HepG2 (cell line): ENCODE measurements around the gene RASSF4. TPM values are rescaled to one million over a fixed set of nuclear protein-coding genes. Genes with fewer than 3 reads are reported as not detected.

Experiments
- ATF3 ChIP-seq: sonication (generic); formaldehyde crosslinking; IDR thresholded peaks from 2 replicates; pipeline ENCODE4 v1.4.0; 2020; ENCODE audit warnings: missing genetic modification reagents
- GATAD2A ChIP-seq: IDR thresholded peaks from 2 replicates; pipeline ENCODE4 v1.6.1; 2016
- HDAC2 ChIP-seq: sonication (generic); formaldehyde crosslinking; IDR thresholded peaks from 2 replicates; pipeline ENCODE4 v1.4.0; 2020; ENCODE audit warnings: missing genetic modification reagents
- IRF2 ChIP-seq: IDR thresholded peaks from 2 replicates; pipeline ENCODE4 v1.6.1; 2018; ENCODE audit warnings: missing genetic modification reagents, missing compliant biosample characterization
- KLF6 ChIP-seq: IDR thresholded peaks from 2 replicates; pipeline ENCODE4 v1.8.0; 2016; ENCODE audit warnings: missing biosample characterization, missing genetic modification reagents
- NKX3-1 ChIP-seq: sonication (generic); formaldehyde crosslinking; IDR thresholded peaks from 2 replicates; pipeline ENCODE4 v1.5.0; 2020; ENCODE audit warnings: missing genetic modification reagents
- PPARG ChIP-seq: conservative IDR thresholded peaks from 2 replicates; pipeline ENCODE4 v1.6.1; 2016; ENCODE audit warnings: missing biosample characterization, missing genetic modification reagents
- SMAD3 ChIP-seq: sonication (generic); formaldehyde crosslinking; IDR thresholded peaks from 2 replicates; pipeline ENCODE4 v1.4.0; 2020; ENCODE audit warnings: missing genetic modification reagents
- SOX6 ChIP-seq, 2 experiments: fragments of 450-650 bp in 1 of 2; sonication (generic) in 1 of 2; formaldehyde crosslinking in 1 of 2; IDR thresholded peaks; 2 replicates each; pipeline versions ENCODE4 v1.4.0 to v1.6.1; 2017 to 2020; ENCODE audit warnings: antibody characterized with exemption in 1 of 2, mild to moderate bottlenecking in 1 of 2, missing genetic modification reagents in 1 of 2
- U2AF2 ChIP-seq: fragments of 200-400 bp; formaldehyde crosslinking; IDR thresholded peaks from 2 replicates; pipeline ENCODE4 v1.6.1; 2017; ENCODE audit warnings: low read depth, mild to moderate bottlenecking, low read length
- ZNF18 ChIP-seq: sonication (generic); formaldehyde crosslinking; IDR thresholded peaks from 2 replicates; pipeline ENCODE4 v1.8.0; 2022; ENCODE audit warnings: mild to moderate bottlenecking, missing genetic modification reagents; ENCODE audit not compliant: insufficient replicate concordance
- ZNF260 ChIP-seq: sonication (generic); formaldehyde crosslinking; IDR thresholded peaks from 2 replicates; pipeline ENCODE4 v1.4.0; 2020; ENCODE audit warnings: missing genetic modification reagents, low read depth, mild to moderate bottlenecking, borderline replicate concordance
- ZNF264 ChIP-seq: sonication (generic); formaldehyde crosslinking; IDR thresholded peaks from 2 replicates; pipeline ENCODE4 v1.4.0; 2020; ENCODE audit warnings: missing genetic modification reagents
- ZNF343 ChIP-seq: sonication (generic); formaldehyde crosslinking; IDR thresholded peaks from 2 replicates; pipeline ENCODE4 v1.4.0; 2020; ENCODE audit warnings: mild to moderate bottlenecking, missing genetic modification reagents
- ZNF446 ChIP-seq: sonication (generic); formaldehyde crosslinking; IDR thresholded peaks from 2 replicates; pipeline ENCODE4 v1.5.0; 2020; ENCODE audit warnings: mild to moderate bottlenecking, missing genetic modification reagents
- ZNF605 ChIP-seq: sonication (generic); formaldehyde crosslinking; IDR thresholded peaks from 2 replicates; pipeline ENCODE4 v1.8.0; 2022; ENCODE audit warnings: mild to moderate bottlenecking, missing genetic modification reagents
- ZNF672 ChIP-seq: sonication (generic); formaldehyde crosslinking; IDR thresholded peaks from 2 replicates; pipeline ENCODE4 v1.8.1; 2022; ENCODE audit warnings: missing genetic modification reagents
- ZNF816 ChIP-seq: sonication (generic); formaldehyde crosslinking; IDR thresholded peaks from 2 replicates; pipeline ENCODE4 v1.8.0; 2022; ENCODE audit warnings: missing genetic modification reagents, mild to moderate bottlenecking, borderline replicate concordance
- polyA plus RNA-seq, 8 experiments: library from polyadenylated mRNA; depleted of rRNA in 3 of 8; stranded (reverse) in 7 of 8; unstranded in 1 of 8; fragments of >200 nt; fragmentation: Illumina TruSeq in 4 of 8; extraction: Trizol in 4 of 8; gene quantifications; 2 replicates each; pipeline versions ENCODE4 v1.2.1 to v1.2.3, GENCODE V29; 2011 to 2016; ENCODE audit warnings: low read depth in 4 of 8, missing spikeins in 1 of 8, mixed read lengths in 1 of 8; ENCODE audit not compliant: insufficient read depth in 1 of 8
- total RNA-seq, 5 experiments: library from RNA; depleted of rRNA; stranded (reverse); fragments of >200 nt; fragmentation: Illumina TruSeq; extraction: Trizol; gene quantifications; 2 replicates each; pipeline ENCODE4 v1.2.3, GENCODE V29; 2016; ENCODE audit warnings: low read depth in 1 of 5
- TF ChIP-seq, protein P1 (sequence below), 2 experiments: fragments of 450-650 bp in 1 of 2; sonication (generic) in 1 of 2; formaldehyde crosslinking; IDR thresholded peaks; 2 replicates each; pipeline versions ENCODE4 v1.5.0 to v1.8.0; 2020 to 2022; ENCODE audit warnings: mild to moderate bottlenecking in 1 of 2, missing genetic modification reagents in 1 of 2
- TF ChIP-seq, protein P2 (sequence below): sonication (generic); formaldehyde crosslinking; IDR thresholded peaks from 2 replicates; pipeline ENCODE4 v1.4.0; 2020; ENCODE audit warnings: missing genetic modification reagents, borderline replicate concordance
- TF ChIP-seq, protein P3 (sequence below): IDR thresholded peaks from 2 replicates; pipeline ENCODE4 v1.6.1; 2018; ENCODE audit warnings: missing genetic modification reagents, mild to moderate bottlenecking, missing compliant biosample characterization
- TF ChIP-seq, protein P4 (sequence below): sonication (generic); formaldehyde crosslinking; IDR thresholded peaks from 2 replicates; pipeline ENCODE4 v1.4.0; 2020; ENCODE audit warnings: missing genetic modification reagents

The RASSF4 gene
- total and polyA plus RNA-seq, 2 of the 13 experiments (the other 11 are each of a cell fraction or from before 2014, with no cell fraction given) = 34.0 to 51.7 TPM

DNA sequence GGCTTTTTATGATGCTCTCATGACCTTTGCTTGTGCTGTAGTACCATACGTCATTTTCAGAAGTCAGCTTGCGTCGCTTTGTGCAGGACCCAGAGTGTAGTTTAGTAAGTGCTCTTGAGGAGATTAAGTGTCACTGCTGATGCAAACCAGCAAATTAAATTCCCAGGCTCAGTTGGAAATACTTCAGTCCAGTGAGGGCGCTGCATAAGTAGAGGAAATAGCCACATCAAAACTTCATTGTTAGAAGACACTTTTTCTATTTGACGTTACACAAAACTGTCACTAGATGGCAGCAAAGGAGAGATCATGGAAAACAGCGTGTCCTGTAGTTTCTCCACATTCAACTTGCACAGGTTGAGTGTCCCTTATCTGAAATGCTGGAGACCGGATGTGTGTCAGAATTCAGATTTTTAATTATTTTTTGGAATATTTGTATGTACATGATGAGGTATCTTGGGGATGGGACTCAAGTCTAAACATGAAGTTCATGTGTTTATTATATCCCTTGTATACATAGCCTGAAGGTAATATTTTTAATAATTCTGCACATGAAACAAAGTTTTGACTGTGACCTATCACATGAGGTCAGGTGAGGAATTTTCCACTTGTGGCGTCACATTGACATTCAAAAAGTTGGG lies 49.0 kb downstream of the RASSF4 start (continued):
- TF ChIP-seq ATF3 (CRISPR knock-in tag) = no peak
- no peak for TF ChIP-seq KLF6
- no peak for TF ChIP-seq ZNF18 (CRISPR knock-in tag)
- no peak for TF ChIP-seq ZNF343 (CRISPR knock-in tag)
- TF ChIP-seq, protein P1, sequence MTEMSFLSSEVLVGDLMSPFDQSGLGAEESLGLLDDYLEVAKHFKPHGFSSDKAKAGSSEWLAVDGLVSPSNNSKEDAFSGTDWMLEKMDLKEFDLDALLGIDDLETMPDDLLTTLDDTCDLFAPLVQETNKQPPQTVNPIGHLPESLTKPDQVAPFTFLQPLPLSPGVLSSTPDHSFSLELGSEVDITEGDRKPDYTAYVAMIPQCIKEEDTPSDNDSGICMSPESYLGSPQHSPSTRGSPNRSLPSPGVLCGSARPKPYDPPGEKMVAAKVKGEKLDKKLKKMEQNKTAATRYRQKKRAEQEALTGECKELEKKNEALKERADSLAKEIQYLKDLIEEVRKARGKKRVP (CRISPR knock-in tag; IDR thresholded peaks at IDR 0.05) = 0 out of 4 replicates have a peak, but pooled peaks of 1 of the 2 experiments have one; percentile 21
- peak; percentile 52; the same call in 1 of the 2 replicates for TF ChIP-seq GATAD2A (CRISPR knock-in tag)
- TF ChIP-seq ZNF260 = no peak
- no peak for TF ChIP-seq ZNF672 (CRISPR knock-in tag)
- peak; percentile 44; the same call in 1 of the 2 replicates for TF ChIP-seq SMAD3 (CRISPR knock-in tag)
- TF ChIP-seq ZNF446 (CRISPR knock-in tag) = no peak
- TF ChIP-seq, protein P2, sequence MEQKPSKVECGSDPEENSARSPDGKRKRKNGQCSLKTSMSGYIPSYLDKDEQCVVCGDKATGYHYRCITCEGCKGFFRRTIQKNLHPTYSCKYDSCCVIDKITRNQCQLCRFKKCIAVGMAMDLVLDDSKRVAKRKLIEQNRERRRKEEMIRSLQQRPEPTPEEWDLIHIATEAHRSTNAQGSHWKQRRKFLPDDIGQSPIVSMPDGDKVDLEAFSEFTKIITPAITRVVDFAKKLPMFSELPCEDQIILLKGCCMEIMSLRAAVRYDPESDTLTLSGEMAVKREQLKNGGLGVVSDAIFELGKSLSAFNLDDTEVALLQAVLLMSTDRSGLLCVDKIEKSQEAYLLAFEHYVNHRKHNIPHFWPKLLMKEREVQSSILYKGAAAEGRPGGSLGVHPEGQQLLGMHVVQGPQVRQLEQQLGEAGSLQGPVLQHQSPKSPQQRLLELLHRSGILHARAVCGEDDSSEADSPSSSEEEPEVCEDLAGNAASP (CRISPR knock-in tag) = no peak
- TF ChIP-seq ZNF605 (CRISPR knock-in tag) = no peak
- TF ChIP-seq SOX6 (IDR thresholded peaks at IDR 0.05) = no peak
- TF ChIP-seq SOX6 (CRISPR knock-in tag; IDR thresholded peaks at IDR 0.05) = peak; percentile 29; the same call in 1 of the 2 replicates
- TF ChIP-seq, protein P3, sequence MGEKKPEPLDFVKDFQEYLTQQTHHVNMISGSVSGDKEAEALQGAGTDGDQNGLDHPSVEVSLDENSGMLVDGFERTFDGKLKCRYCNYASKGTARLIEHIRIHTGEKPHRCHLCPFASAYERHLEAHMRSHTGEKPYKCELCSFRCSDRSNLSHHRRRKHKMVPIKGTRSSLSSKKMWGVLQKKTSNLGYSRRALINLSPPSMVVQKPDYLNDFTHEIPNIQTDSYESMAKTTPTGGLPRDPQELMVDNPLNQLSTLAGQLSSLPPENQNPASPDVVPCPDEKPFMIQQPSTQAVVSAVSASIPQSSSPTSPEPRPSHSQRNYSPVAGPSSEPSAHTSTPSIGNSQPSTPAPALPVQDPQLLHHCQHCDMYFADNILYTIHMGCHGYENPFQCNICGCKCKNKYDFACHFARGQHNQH (CRISPR knock-in tag) = peak; percentile 50; the same call in 1 of the 2 replicates
- no peak for TF ChIP-seq ZNF816 (CRISPR knock-in tag)
- no peak for TF ChIP-seq U2AF2
- 0 out of 2 replicates have a peak, but pooled peaks have one; percentile 49 for TF ChIP-seq ZNF264 (CRISPR knock-in tag)
- TF ChIP-seq HDAC2 = 0 out of 2 replicates have a peak, but pooled peaks have one; percentile 19
- TF ChIP-seq, protein P4, sequence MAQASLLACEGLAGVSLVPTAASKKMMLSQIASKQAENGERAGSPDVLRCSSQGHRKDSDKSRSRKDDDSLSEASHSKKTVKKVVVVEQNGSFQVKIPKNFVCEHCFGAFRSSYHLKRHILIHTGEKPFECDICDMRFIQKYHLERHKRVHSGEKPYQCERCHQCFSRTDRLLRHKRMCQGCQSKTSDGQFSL (CRISPR knock-in tag) = no peak
- TF ChIP-seq IRF2 (CRISPR knock-in tag) = peak; percentile 47; the same call in 1 of the 2 replicates
- 0 out of 2 replicates have a peak, but pooled peaks have one; percentile 16 for TF ChIP-seq PPARG (CRISPR knock-in tag)
- TF ChIP-seq NKX3-1 (CRISPR knock-in tag) = no peak
